ACC112 (cell line): ENCODE results near the gene PCDHGC3.

Source experiments
- H2AFZ ChIP-seq: fragments of 200-600 bp; sonication (generic); one replicate; pipeline ENCODE4 v1.6.0; 2017; ENCODE audit warnings: antibody characterized with exemption, low read length; ENCODE audit not compliant: unreplicated experiment
- H3K27ac ChIP-seq: fragments of 200-600 bp; sonication (generic); 2 replicates; pipeline ENCODE4 v1.5.1; 2014; ENCODE audit warnings: low read depth, mild to moderate bottlenecking, antibody characterized with exemption, low read length, moderate library complexity
- H3K27me3 ChIP-seq: fragments of 200-600 bp; sonication (generic); 2 replicates; pipeline ENCODE4 v1.6.1; 2014; ENCODE audit warnings: mild to moderate bottlenecking, antibody characterized with exemption, low read length, moderate library complexity, mixed read lengths; ENCODE audit not compliant: insufficient read depth
- H3K36me3 ChIP-seq: fragments of 200-600 bp; sonication (generic); 2 replicates; pipeline ENCODE4 v1.6.1; 2016; ENCODE audit warnings: mild to moderate bottlenecking, antibody characterized with exemption, low read length, moderate library complexity, mixed read lengths; ENCODE audit not compliant: insufficient read depth
- H3K4me1 ChIP-seq: fragments of 200-600 bp; sonication (generic); one replicate; pipeline ENCODE4 v1.6.1; 2016; ENCODE audit warnings: low read length, mixed read lengths; ENCODE audit not compliant: insufficient read depth, unreplicated experiment, control insufficient read depth
- H3K4me3 ChIP-seq: fragments of 200-600 bp; sonication (generic); 2 replicates; pipeline ENCODE4 v1.5.1; 2014; ENCODE audit warnings: mild to moderate bottlenecking, low read depth, low read length
- H3K79me2 ChIP-seq: fragments of 200-600 bp; sonication (generic); one replicate; pipeline ENCODE4 v1.6.0; 2016; ENCODE audit warnings: low read length; ENCODE audit not compliant: control insufficient read depth, unreplicated experiment, insufficient read depth

PCDHGC3 gene

GRCh38 chr5:141508798-141509611 is 33.2 kb downstream of the PCDHGC3 start:
- peak overlapping the region; percentile 87 for H3K27ac ChIP-seq
- H2AFZ ChIP-seq = no peak overlapping the region
- no peaks in the 10 kb centered on the region for H3K36me3 ChIP-seq
- peaks cover 43% of the 10 kb centered on the region for H3K4me1 ChIP-seq
- H3K4me3 ChIP-seq = peak overlapping the region; percentile 62
- no peaks in the 10 kb centered on the region for H3K79me2 ChIP-seq
- H3K27me3 ChIP-seq = no peaks in the 10 kb centered on the region

- no peaks in the 10 kb centered on the region for H3K79me2 ChIP-seq
- no peak overlapping the region for H2AFZ ChIP-seq
- no peak overlapping the region for H3K4me3 ChIP-seq
- no peak overlapping the region for H3K27ac ChIP-seq
- no peaks in the 10 kb centered on the region for H3K27me3 ChIP-seq
- no peaks in the 10 kb centered on the region for H3K36me3 ChIP-seq
- H3K4me1 ChIP-seq = peaks cover 55% of the 10 kb centered on the region
Measured at GRCh38 chr5:141510160-141510559, 34.4 kb downstream of the PCDHGC3 start.

- Histone ChIP-seq H3K79me2 (no peaks in the 10 kb centered on the region), H2AFZ (no peak overlapping the region), H3K36me3 (no peaks in the 10 kb centered on the region), H3K27ac (no peak overlapping the region), H3K4me3 (no peak overlapping the region), H3K27me3 (no peaks in the 10 kb centered on the region), H3K4me1 (peaks cover 59% of the 10 kb centered on the region)
Measured at GRCh38 chr5:141510850-141511601, 35.3 kb downstream of the PCDHGC3 start.

- no peaks in the 10 kb centered on the region for H3K79me2 ChIP-seq
- no peaks in the 10 kb centered on the region for H3K36me3 ChIP-seq
- H3K4me3 ChIP-seq = no peak overlapping the region
- H3K27ac ChIP-seq = no peak overlapping the region
- no peak overlapping the region for H2AFZ ChIP-seq
- H3K4me1 ChIP-seq = peaks cover 59% of the 10 kb centered on the region
- H3K27me3 ChIP-seq = no peaks in the 10 kb centered on the region
Measured at GRCh38 chr5:141511771-141512325, 36.1 kb downstream of the PCDHGC3 start.

GRCh38 chr5:141512390-141512910 is 36.7 kb downstream of the PCDHGC3 start:
- no peaks in the 10 kb centered on the region for H3K79me2 ChIP-seq
- peak overlapping the region; percentile 14 for H2AFZ ChIP-seq
- H3K4me3 ChIP-seq = peak overlapping the region; percentile 75
- no peaks in the 10 kb centered on the region for H3K27me3 ChIP-seq
- no peaks in the 10 kb centered on the region for H3K36me3 ChIP-seq
- peak overlapping the region; percentile 88 for H3K27ac ChIP-seq
- peaks cover 53% of the 10 kb centered on the region for H3K4me1 ChIP-seq

- H3K27ac ChIP-seq = peak overlapping the region; percentile 88
- no peaks in the 10 kb centered on the region for H3K36me3 ChIP-seq
- no peaks in the 10 kb centered on the region for H3K79me2 ChIP-seq
- H3K27me3 ChIP-seq = no peaks in the 10 kb centered on the region
- peak overlapping the region; percentile 14 for H2AFZ ChIP-seq
- peaks cover 47% of the 10 kb centered on the region for H3K4me1 ChIP-seq
- peak overlapping the region; percentile 75 for H3K4me3 ChIP-seq
Measured at GRCh38 chr5:141512911-141513626, 37.3 kb downstream of the PCDHGC3 start.

GRCh38 chr5:141513627-141514329 is 38.0 kb downstream of the PCDHGC3 start:
- Histone ChIP-seq H3K27ac (peak overlapping the region; percentile 88), H2AFZ (peak overlapping the region; percentile 14), H3K36me3 (no peaks in the 10 kb centered on the region), H3K4me3 (peak overlapping the region; percentile 75), H3K27me3 (no peaks in the 10 kb centered on the region), H3K4me1 (peaks cover 41% of the 10 kb centered on the region), H3K79me2 (no peaks in the 10 kb centered on the region)

GRCh38 chr5:141514330-141515133 is 38.8 kb downstream of the PCDHGC3 start:
- Histone ChIP-seq H2AFZ (no peak overlapping the region), H3K4me1 (peaks cover 37% of the 10 kb centered on the region), H3K27ac (peak overlapping the region; percentile 88), H3K79me2 (no peaks in the 10 kb centered on the region), H3K36me3 (peaks cover 7% of the 10 kb centered on the region; the same call in 1 of the 2 replicates), H3K4me3 (peak overlapping the region; percentile 75; the same call in 1 of the 2 replicates), H3K27me3 (no peaks in the 10 kb centered on the region)

- H3K4me1 ChIP-seq = peaks cover 39% of the 10 kb centered on the region
- no peaks in the 10 kb centered on the region for H3K79me2 ChIP-seq
- H2AFZ ChIP-seq = no peak overlapping the region
- peak overlapping the region; percentile 88 for H3K27ac ChIP-seq
- no peak overlapping the region for H3K4me3 ChIP-seq
- peaks cover 10% of the 10 kb centered on the region; the same call in 1 of the 2 replicates for H3K36me3 ChIP-seq
- H3K27me3 ChIP-seq = no peaks in the 10 kb centered on the region
Measured at GRCh38 chr5:141515141-141515540, 39.4 kb downstream of the PCDHGC3 start.
